SH-SY5Y (cell line): ENCODE data around the gene TBRG4.

Experiments used
- GATA2 ChIP-seq: IDR thresholded peaks from 2 replicates; pipeline ENCODE4 v1.6.1; 2011; ENCODE audit warnings: mild to moderate bottlenecking, low read depth, low read length
- GATA3 ChIP-seq: IDR thresholded peaks from 2 replicates; pipeline ENCODE4 v1.6.1; 2011; ENCODE audit warnings: low read depth, mild to moderate bottlenecking, low read length, moderate library complexity

- no peak for TF ChIP-seq GATA2
- no peak for TF ChIP-seq GATA3
These were observed 25.0 kb downstream of the TBRG4 start for GRCh38 chr7:45086331-45087065.
